ENCODE measurements around the gene KPNA3. TPM values are rescaled to one million over a fixed set of nuclear protein-coding genes. Genes with fewer than 3 reads are reported as not detected.

The KPNA3 gene
- total and polyA plus RNA-seq, 2 donors (not counting 1 experiment from before 2014, with no cell fraction given), result 37.0 to 68.3 TPM

GRCh38 chr13:49840266-49840665 lies 47.8 kb upstream of the KPNA3 start:
- Histone ChIP-seq H3K4me3 (replicated peaks in 1 of 4; ENCODE audit: control extremely low read depth in 1 of 4, insufficient read depth in 1 of 4, low read depth in 3 of 4, low read length in 4 of 4) (no peak overlapping the region), H3K27ac (ENCODE audit: insufficient read depth, low read length) (no peak overlapping the region), H3K27me3 (ENCODE audit: control insufficient read depth, insufficient read depth, low read length) (no peaks in the 10 kb centered on the region), H4K20me1 (ENCODE audit: control insufficient read depth, extremely low read depth, insufficient read depth, low read length) (no peaks in the 10 kb centered on the region), H3K9ac (ENCODE audit: insufficient read depth, low read length) (no peak overlapping the region), H3K79me2 (ENCODE audit: control insufficient read depth, insufficient read depth, low read length) (no peaks in the 10 kb centered on the region), H3K36me3 (ENCODE audit: control insufficient read depth, insufficient read depth, low read length) (no peaks in the 10 kb centered on the region), H3K9me3 (ENCODE audit: control insufficient read depth, insufficient read depth, low read depth, low read length) (no peaks in the 10 kb centered on the region), H3K4me2 (ENCODE audit: extremely low read depth, insufficient read depth, low read length) (no peak overlapping the region), H2AFZ (ENCODE audit: low read length) (no peak overlapping the region), H3K4me1 (ENCODE audit: control insufficient read depth, extremely low read depth, insufficient read depth, low read length) (no peaks in the 10 kb centered on the region)
- no peak for DNase-seq (ENCODE audit: low read depth in 2 of 2)
- TF ChIP-seq EZH2 (IDR thresholded peaks at IDR 0.05; ENCODE audit: low read length, missing control alignments) (no peak), CTCF (conservative IDR thresholded peaks at IDR 0.05 in 1 of 2, IDR thresholded peaks at IDR 0.05 in 1 of 2; ENCODE audit: low read depth in 1 of 2, low read length in 2 of 2) (no peak)

GRCh38 chr13:49838989-49839388 lies 46.5 kb upstream of the KPNA3 start:
- TF ChIP-seq CTCF (conservative IDR thresholded peaks at IDR 0.05 in 1 of 2, IDR thresholded peaks at IDR 0.05 in 1 of 2; ENCODE audit: low read depth in 1 of 2, low read length in 2 of 2), result no peak
- H3K36me3 ChIP-seq (ENCODE audit: control insufficient read depth, insufficient read depth, low read length), result no peaks in the 10 kb centered on the region
- no peaks in the 10 kb centered on the region for H3K4me1 ChIP-seq (ENCODE audit: control insufficient read depth, extremely low read depth, insufficient read depth, low read length)
- no peaks in the 10 kb centered on the region for H4K20me1 ChIP-seq (ENCODE audit: control insufficient read depth, extremely low read depth, insufficient read depth, low read length)
- H3K27me3 ChIP-seq (ENCODE audit: control insufficient read depth, insufficient read depth, low read length), result no peaks in the 10 kb centered on the region
- H3K9me3 ChIP-seq (ENCODE audit: control insufficient read depth, insufficient read depth, low read depth, low read length), result no peaks in the 10 kb centered on the region
- no peak overlapping the region for H3K9ac ChIP-seq (ENCODE audit: insufficient read depth, low read length)
- no peak overlapping the region for H3K4me3 ChIP-seq (replicated peaks in 1 of 4; ENCODE audit: control extremely low read depth in 1 of 4, insufficient read depth in 1 of 4, low read depth in 3 of 4, low read length in 4 of 4)
- H3K27ac ChIP-seq (ENCODE audit: insufficient read depth, low read length), result no peak overlapping the region
- no peak overlapping the region for H2AFZ ChIP-seq (ENCODE audit: low read length)
- DNase-seq (ENCODE audit: low read depth in 2 of 2), result no peak
- no peaks in the 10 kb centered on the region for H3K79me2 ChIP-seq (ENCODE audit: control insufficient read depth, insufficient read depth, low read length)
- H3K4me2 ChIP-seq (ENCODE audit: extremely low read depth, insufficient read depth, low read length), result no peak overlapping the region

- no peaks in the 10 kb centered on the region for H3K36me3 ChIP-seq (ENCODE audit: control insufficient read depth, insufficient read depth, low read length)
- H3K4me2 ChIP-seq (ENCODE audit: extremely low read depth, insufficient read depth, low read length), result no peak overlapping the region
- no peaks in the 10 kb centered on the region for H3K4me1 ChIP-seq (ENCODE audit: control insufficient read depth, extremely low read depth, insufficient read depth, low read length)
- H3K27me3 ChIP-seq (ENCODE audit: control insufficient read depth, insufficient read depth, low read length), result no peaks in the 10 kb centered on the region
- DNase-seq (ENCODE audit: low read depth in 2 of 2), result peak in 1 of 2 donors; percentile 10
- no peaks in the 10 kb centered on the region for H3K9me3 ChIP-seq (ENCODE audit: control insufficient read depth, insufficient read depth, low read depth, low read length)
- H3K9ac ChIP-seq (ENCODE audit: insufficient read depth, low read length), result no peak overlapping the region
- H4K20me1 ChIP-seq (ENCODE audit: control insufficient read depth, extremely low read depth, insufficient read depth, low read length), result no peaks in the 10 kb centered on the region
- no peak overlapping the region for H3K27ac ChIP-seq (ENCODE audit: insufficient read depth, low read length)
- no peaks in the 10 kb centered on the region for H3K79me2 ChIP-seq (ENCODE audit: control insufficient read depth, insufficient read depth, low read length)
- no peak overlapping the region for H2AFZ ChIP-seq (ENCODE audit: low read length)
- H3K4me3 ChIP-seq (replicated peaks in 1 of 4; ENCODE audit: control extremely low read depth in 1 of 4, insufficient read depth in 1 of 4, low read depth in 3 of 4, low read length in 4 of 4), result no peak overlapping the region
- TF ChIP-seq CTCF (conservative IDR thresholded peaks at IDR 0.05 in 1 of 2, IDR thresholded peaks at IDR 0.05 in 1 of 2; ENCODE audit: low read depth in 1 of 2, low read length in 2 of 2) (no peak), EZH2 (IDR thresholded peaks at IDR 0.05; ENCODE audit: low read length, missing control alignments) (no peak)
Observed at GRCh38 chr13:49836516-49836915, 44.0 kb upstream of the KPNA3 start.
